NCI-H2227 (cell line): Measurements from ENCODE around the gene MYO3B.

Experiments
- DNase-seq: peaks from one replicate; lab custom pipeline; 2025; ENCODE audit not compliant: unreplicated experiment; lab: John Stamatoyannopoulos, UW

The MYO3B gene

GRCh38 chr2:170235860-170236679 lies 58.1 kb downstream of the MYO3B start:
- DNase-seq: peak; percentile 96

- DNase-seq: peak; percentile 74
Observed at GRCh38 chr2:170236680-170237047, 58.7 kb downstream of the MYO3B start.

- peak; percentile 59 for DNase-seq
Observed at GRCh38 chr2:170237572-170238120, 59.7 kb downstream of the MYO3B start.

- peak; percentile 51 for DNase-seq
Observed at GRCh38 chr2:170238776-170239175, 60.8 kb downstream of the MYO3B start.

GRCh38 chr2:170240629-170241028 lies 62.7 kb downstream of the MYO3B start:
- DNase-seq: no peak

- peak; percentile 18 for DNase-seq
Observed at GRCh38 chr2:170241756-170242155, 63.8 kb downstream of the MYO3B start.

- no peak for DNase-seq
Observed at GRCh38 chr2:170243118-170243837, 65.3 kb downstream of the MYO3B start.

- DNase-seq: no peak
Observed at GRCh38 chr2:170243898-170244297, 66.0 kb downstream of the MYO3B start.

GRCh38 chr2:170244555-170244954 lies 66.6 kb downstream of the MYO3B start:
- DNase-seq: no peak

GRCh38 chr2:170245312-170245711 lies 67.4 kb downstream of the MYO3B start:
- no peak for DNase-seq

- DNase-seq: no peak
Observed at GRCh38 chr2:170247333-170247732, 69.4 kb downstream of the MYO3B start.

GRCh38 chr2:170247882-170248393 lies 70.0 kb downstream of the MYO3B start:
- DNase-seq: no peak

- DNase-seq: no peak
Observed at GRCh38 chr2:170248574-170249393, 70.8 kb downstream of the MYO3B start.

- no peak for DNase-seq
Observed at GRCh38 chr2:170249761-170250160, 71.8 kb downstream of the MYO3B start.

GRCh38 chr2:170250584-170250983 lies 72.6 kb downstream of the MYO3B start:
- DNase-seq: no peak

GRCh38 chr2:170252414-170252813 lies 74.5 kb downstream of the MYO3B start:
- no peak for DNase-seq

GRCh38 chr2:170253721-170254230 lies 75.8 kb downstream of the MYO3B start:
- no peak for DNase-seq

- DNase-seq: no peak
Observed at GRCh38 chr2:170254293-170254732, 76.4 kb downstream of the MYO3B start.

- no peak for DNase-seq
Observed at GRCh38 chr2:170255137-170255536, 77.2 kb downstream of the MYO3B start.

- no peak for DNase-seq
Observed at GRCh38 chr2:170255971-170256370, 78.0 kb downstream of the MYO3B start.

GRCh38 chr2:170258382-170258781 lies 80.4 kb downstream of the MYO3B start:
- no peak for DNase-seq
